H1 (cell line): Measurements from ENCODE around the gene PLLP. TPM values are rescaled to one million over a fixed set of nuclear protein-coding genes. Genes with fewer than 3 reads are reported as not detected.

Experiments
- ATF3 ChIP-seq: IDR thresholded peaks from 2 replicates; pipeline ENCODE4 v1.6.1; 2011; ENCODE audit warnings: low read depth, mild to moderate bottlenecking, low read length; ENCODE audit not compliant: insufficient read depth
- BRCA1 ChIP-seq: IDR thresholded peaks from 2 replicates; pipeline ENCODE4 v1.6.1; 2012; ENCODE audit warnings: low read depth, low read length, improper control_type of control experiment
- CHD1 ChIP-seq: IDR thresholded peaks from 2 replicates; pipeline ENCODE4 v1.6.1; 2012; ENCODE audit warnings: low read depth, low read length, improper control_type of control experiment
- CHD7 ChIP-seq: fragments of 300-600 bp; sonication (generic); IDR thresholded peaks from 2 replicates; pipeline ENCODE4 v1.7.1; 2012; ENCODE audit warnings: low read length, moderate library complexity, mild to moderate bottlenecking, inconsistent platforms; ENCODE audit not compliant: insufficient replicate concordance
- E2F6 ChIP-seq: IDR thresholded peaks from 2 replicates; pipeline ENCODE4 v1.6.1; 2012; ENCODE audit warnings: inconsistent platforms
- EZH2 ChIP-seq: fragments of 200-600 bp; sonication (generic); IDR thresholded peaks from 2 replicates; pipeline ENCODE4 v1.7.1; 2012; ENCODE audit warnings: low read depth, mild to moderate bottlenecking, moderate library complexity, low read length, inconsistent platforms; ENCODE audit not compliant: severe bottlenecking
- GABPA ChIP-seq: IDR thresholded peaks from 2 replicates; pipeline ENCODE4 v1.6.1; 2011; ENCODE audit warnings: mild to moderate bottlenecking, low read length, moderate library complexity, borderline replicate concordance; ENCODE audit not compliant: insufficient read depth
- MAX ChIP-seq: IDR thresholded peaks from 2 replicates; pipeline ENCODE4 v1.6.1; 2012; ENCODE audit warnings: inconsistent platforms
- polyA plus RNA-seq, 7 experiments: library from polyadenylated mRNA; depleted of rRNA in 3 of 7; stranded (reverse) in 5 of 7; unstranded in 2 of 7; fragments of >200 nt in 5 of 7; fragments of 200-250 nt in 2 of 7; gene quantifications; 1 replicate in 5 of 7; 2 replicates in 1 of 7; 4 replicates in 1 of 7; pipeline versions ENCODE4 v1.2.1 to v1.2.3, GENCODE V29; 2011 to 2013; ENCODE audit warnings: missing spikeins in 2 of 7, mixed read lengths in 2 of 7
- total RNA-seq: library from RNA; stranded (reverse); fragmentation: NEBNext Ultra II Directional; extraction: Animal tissue kit (Norgen Biotek cat#: 25700); gene quantifications from 2 replicates; pipeline ENCODE4 v1.2.1, GENCODE V29; 2021

Gene PLLP
- total and polyA plus RNA-seq, 2 of the 8 experiments (the other 6 are each of a cell fraction or from before 2014, with no cell fraction given), result 2.9 to 10.6 TPM

- TF ChIP-seq CHD7 (no peak), GABPA (no peak), CHD1 (no peak), E2F6 (no peak), EZH2 (no peak), BRCA1 (no peak), ATF3 (no peak), MAX (no peak)
These were observed 5.2 kb upstream of the PLLP start (continued) for GRCh38 chr16:57289391-57290257.
